Stimulated activated CD4-positive, alpha-beta T cell treated with anti-CD3 and anti-CD28 coated beads, TNF-alpha, amount 100 ng/mL, for 48 hours (primary cell): ENCODE data around the gene EML5.
A peak's percentile ranks its signal among the peaks of the same experiment; 100 is the strongest.

Source experiments
- DNase-seq, 3 donors: peaks; one replicate each; pipeline ENCODE4 v3.0.0-alpha.2; 2020; ENCODE audit warnings: low read depth in 3 of 3

Gene EML5

GRCh38 chr14:88618476-88618875, 174.3 kb downstream of the EML5 start:
- no peak for DNase-seq

GRCh38 chr14:88617479-88617878, 175.3 kb downstream of the EML5 start:
- no peak for DNase-seq

- DNase-seq: no peak
Observed at GRCh38 chr14:88616697-88617096, 176.1 kb downstream of the EML5 start.

GRCh38 chr14:88614218-88614907, 178.4 kb downstream of the EML5 start:
- no peak for DNase-seq

GRCh38 chr14:88613552-88614010, 179.2 kb downstream of the EML5 start:
- no peak for DNase-seq

- no peak for DNase-seq
Observed at GRCh38 chr14:88612981-88613380, 179.8 kb downstream of the EML5 start.

- no peak for DNase-seq
Observed at GRCh38 chr14:88611878-88612277, 180.9 kb downstream of the EML5 start.

- no peak for DNase-seq
Observed at GRCh38 chr14:88607829-88608228, 184.9 kb downstream of the EML5 start.

GRCh38 chr14:88605594-88605993, 187.2 kb downstream of the EML5 start:
- DNase-seq: no peak

- DNase-seq: no peak
Observed at GRCh38 chr14:88604212-88604611, 188.5 kb downstream of the EML5 start.

- peak in 2 of 3 donors; percentile 12 to 21 for DNase-seq
Observed at GRCh38 chr14:88599761-88600439, 192.9 kb downstream of the EML5 start.

GRCh38 chr14:88599326-88599725, 193.4 kb downstream of the EML5 start:
- DNase-seq: no peak

- DNase-seq: no peak
Observed at GRCh38 chr14:88598097-88598675, 194.6 kb downstream of the EML5 start.

- no peak for DNase-seq
Observed at GRCh38 chr14:88597601-88598000, 195.2 kb downstream of the EML5 start.

- DNase-seq: no peak
Observed at GRCh38 chr14:88597038-88597437, 195.7 kb downstream of the EML5 start.

- no peak for DNase-seq
Observed at GRCh38 chr14:88592031-88592430, 200.7 kb downstream of the EML5 start.

- no peak for DNase-seq
Observed at GRCh38 chr14:88590173-88590572, 202.6 kb downstream of the EML5 start.

- no peak for DNase-seq
Observed at GRCh38 chr14:88588081-88588480, 204.7 kb downstream of the EML5 start.

GRCh38 chr14:88584451-88584850, 208.3 kb downstream of the EML5 start:
- DNase-seq: no peak

- no peak for DNase-seq
Observed at GRCh38 chr14:88576222-88576621, 216.5 kb downstream of the EML5 start.

GRCh38 chr14:88572117-88572516, 220.6 kb downstream of the EML5 start:
- no peak for DNase-seq

GRCh38 chr14:88568196-88568595, 224.6 kb downstream of the EML5 start:
- no peak for DNase-seq

- DNase-seq: no peak
Observed at GRCh38 chr14:88565427-88565826, 227.3 kb downstream of the EML5 start.
